GM13976 (cell line): ENCODE results near the gene TRABD2B.

ENCODE experiments used
- DNase-seq: peaks from one replicate; pipeline ENCODE4 v3.0.0; 2012; ENCODE audit warnings: low spot score
- in situ Hi-C: fragments of 300-500 bp; cut with MboI; formaldehyde crosslinking; loops from one replicate; pipeline ENCODE4 v1.12.0; 2022; ENCODE audit warnings: low sequenced_read_pairs, mixed read lengths, inconsistent platforms; ENCODE audit not compliant: unreplicated experiment
- TF ChIP-seq, protein P1 (sequence below): IDR thresholded peaks from 2 replicates; pipeline ENCODE4 v1.5.1; 2012; ENCODE audit warnings: borderline replicate concordance, mild to moderate bottlenecking; ENCODE audit not compliant: insufficient read depth; ENCODE audit errors: extremely low read depth, missing control alignments, control extremely low read depth

The TRABD2B gene

DNA sequence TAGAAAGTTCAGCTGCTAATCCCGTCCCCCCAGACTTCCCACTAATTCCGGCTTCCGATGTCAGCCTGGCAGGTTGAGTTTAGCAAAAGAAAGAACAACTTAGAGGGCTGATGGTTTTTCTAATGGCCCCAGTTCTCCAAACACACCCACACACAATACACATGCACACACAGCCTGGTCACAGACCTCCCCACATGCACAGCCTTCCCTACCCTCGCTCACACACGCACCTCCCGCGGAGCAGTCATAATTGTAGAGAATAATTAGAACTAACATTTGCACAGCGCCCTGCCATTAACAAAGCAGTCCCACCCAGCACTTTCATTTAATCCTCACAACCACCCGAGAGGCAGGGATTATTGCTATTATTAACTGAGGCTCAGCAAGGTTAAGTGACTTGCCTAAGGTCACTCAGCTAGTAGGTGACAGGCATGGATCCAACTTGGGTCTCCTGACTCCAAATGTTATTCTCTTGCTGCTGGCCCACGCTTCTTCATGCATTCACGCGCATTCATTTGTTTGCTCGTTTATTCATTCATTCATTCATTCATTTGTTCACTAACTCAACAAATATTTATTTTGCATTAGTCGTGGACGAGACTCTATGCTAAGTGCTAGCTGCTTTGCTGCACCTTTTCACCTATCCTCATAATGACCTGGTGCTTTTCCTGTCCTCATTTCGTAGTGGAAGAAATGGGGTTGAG, 284.4 kb downstream of the TRABD2B start:
- no peak for DNase-seq
- in situ Hi-C loops: loop anchor here (25.0 kb wide), 1 partner anchor 525 kb away; the partner anchor contains the start of gene PDZK1IP1
- TF ChIP-seq, protein P1, sequence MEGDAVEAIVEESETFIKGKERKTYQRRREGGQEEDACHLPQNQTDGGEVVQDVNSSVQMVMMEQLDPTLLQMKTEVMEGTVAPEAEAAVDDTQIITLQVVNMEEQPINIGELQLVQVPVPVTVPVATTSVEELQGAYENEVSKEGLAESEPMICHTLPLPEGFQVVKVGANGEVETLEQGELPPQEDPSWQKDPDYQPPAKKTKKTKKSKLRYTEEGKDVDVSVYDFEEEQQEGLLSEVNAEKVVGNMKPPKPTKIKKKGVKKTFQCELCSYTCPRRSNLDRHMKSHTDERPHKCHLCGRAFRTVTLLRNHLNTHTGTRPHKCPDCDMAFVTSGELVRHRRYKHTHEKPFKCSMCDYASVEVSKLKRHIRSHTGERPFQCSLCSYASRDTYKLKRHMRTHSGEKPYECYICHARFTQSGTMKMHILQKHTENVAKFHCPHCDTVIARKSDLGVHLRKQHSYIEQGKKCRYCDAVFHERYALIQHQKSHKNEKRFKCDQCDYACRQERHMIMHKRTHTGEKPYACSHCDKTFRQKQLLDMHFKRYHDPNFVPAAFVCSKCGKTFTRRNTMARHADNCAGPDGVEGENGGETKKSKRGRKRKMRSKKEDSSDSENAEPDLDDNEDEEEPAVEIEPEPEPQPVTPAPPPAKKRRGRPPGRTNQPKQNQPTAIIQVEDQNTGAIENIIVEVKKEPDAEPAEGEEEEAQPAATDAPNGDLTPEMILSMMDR: no peak

DNA sequence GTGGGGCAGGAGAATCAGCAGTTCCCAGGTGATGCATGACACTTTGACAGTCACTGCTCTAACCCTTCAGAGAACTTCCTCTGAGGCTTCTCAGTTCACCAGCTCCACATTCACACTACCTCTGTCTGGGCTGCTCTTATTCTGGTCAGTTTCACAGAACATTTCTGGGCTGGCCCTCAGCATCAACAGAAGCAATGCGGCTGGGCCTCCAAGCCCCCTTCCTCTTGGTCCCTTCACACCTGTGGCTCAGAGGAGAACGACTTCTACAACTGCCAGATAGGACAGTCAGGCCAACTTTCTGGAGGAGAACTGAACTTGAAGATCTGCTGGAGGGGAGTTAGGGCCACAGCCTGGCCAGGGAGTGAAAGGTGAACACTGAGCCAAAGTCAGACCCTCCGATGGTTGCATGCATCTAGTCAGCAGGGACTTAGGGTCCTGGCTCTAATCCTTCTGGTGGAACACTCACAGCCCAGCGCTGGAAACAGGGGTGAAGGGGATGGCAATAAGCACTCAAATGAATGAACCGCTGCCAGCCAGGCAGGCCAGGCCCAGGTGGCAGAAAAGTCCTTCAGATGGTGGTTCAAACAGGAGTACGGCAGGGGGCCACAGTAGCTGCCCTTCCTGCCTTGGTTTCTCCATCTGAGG, 285.2 kb downstream of the TRABD2B start:
- in situ Hi-C loops: loop anchor here (25.0 kb wide), 1 partner anchor 525 kb away; the partner anchor contains the start of gene PDZK1IP1
- DNase-seq: no peak
- TF ChIP-seq, protein P1: no peak

DNA sequence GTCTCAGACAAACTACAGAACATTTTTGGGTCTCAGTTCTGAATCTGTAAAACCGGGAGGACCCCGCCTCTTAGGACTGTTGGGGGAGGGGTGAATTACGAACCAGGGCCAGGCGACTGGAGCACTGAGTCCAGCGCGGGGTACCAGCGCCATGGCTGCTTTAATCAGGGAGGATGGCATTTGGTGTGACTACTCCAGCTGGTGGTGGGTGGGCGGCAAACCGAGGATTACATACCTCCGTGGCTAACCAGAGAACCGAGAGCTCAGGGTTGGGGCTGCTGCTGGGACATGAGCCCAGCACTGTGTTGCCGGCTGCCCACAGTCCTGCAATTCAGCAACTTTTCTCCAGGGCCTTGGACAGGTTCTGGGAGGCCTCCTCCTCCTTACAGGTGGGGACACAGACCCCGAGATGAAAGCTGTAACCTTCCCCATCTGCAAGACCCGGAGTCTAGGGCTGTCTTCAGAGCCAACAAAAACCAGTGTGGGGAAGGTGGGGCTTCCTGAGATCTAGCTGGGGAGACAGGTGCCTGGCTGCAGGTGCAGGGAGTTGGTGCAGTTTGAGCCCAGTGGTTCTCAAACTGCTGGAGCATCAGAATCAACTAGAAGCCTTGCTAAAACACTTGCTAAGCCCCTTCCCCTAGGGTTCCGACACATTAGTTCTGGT, 285.9 kb downstream of the TRABD2B start:
- TF ChIP-seq, protein P1: no peak
- DNase-seq: no peak
- in situ Hi-C loops: loop anchor here (25.0 kb wide), 1 partner anchor 524 kb away; the partner anchor contains the start of gene PDZK1IP1
